ENCODE measurements around the gene MYNN.

DNA sequence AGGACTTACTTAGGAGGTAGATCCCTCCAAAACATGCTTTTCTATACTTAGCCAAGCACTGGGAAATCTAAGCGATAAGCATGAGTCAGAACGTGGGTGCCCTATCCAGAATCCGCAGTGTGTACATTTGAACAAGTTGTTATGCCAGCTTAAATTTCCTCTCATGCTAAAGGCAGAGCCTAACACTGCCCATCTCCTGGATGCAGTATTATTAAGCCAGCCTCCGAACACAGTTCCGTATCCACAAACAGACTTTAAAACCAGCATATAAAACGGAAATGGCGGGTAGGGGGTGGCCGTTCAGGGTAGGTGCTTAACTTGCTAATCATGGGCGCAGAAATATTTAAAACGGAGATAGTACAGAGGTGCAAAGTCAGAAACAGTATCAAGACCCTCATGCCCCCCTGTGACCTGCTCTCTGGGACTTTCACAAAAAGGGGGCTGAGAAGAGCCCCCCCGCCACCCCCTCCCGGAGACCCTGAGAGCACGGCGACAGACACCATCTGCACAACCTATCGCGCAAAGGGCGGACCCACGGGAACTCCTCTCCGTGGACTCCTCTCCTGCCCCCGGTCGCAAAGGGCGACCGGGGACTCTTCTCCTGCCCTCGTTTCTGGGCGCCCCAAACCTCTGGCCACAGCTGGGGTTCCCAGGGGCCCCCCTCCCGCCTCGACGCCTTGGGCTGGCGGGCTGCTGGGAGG lies 38.6 kb downstream of the MYNN start:
- TF ChIP-seq, protein P1, sequence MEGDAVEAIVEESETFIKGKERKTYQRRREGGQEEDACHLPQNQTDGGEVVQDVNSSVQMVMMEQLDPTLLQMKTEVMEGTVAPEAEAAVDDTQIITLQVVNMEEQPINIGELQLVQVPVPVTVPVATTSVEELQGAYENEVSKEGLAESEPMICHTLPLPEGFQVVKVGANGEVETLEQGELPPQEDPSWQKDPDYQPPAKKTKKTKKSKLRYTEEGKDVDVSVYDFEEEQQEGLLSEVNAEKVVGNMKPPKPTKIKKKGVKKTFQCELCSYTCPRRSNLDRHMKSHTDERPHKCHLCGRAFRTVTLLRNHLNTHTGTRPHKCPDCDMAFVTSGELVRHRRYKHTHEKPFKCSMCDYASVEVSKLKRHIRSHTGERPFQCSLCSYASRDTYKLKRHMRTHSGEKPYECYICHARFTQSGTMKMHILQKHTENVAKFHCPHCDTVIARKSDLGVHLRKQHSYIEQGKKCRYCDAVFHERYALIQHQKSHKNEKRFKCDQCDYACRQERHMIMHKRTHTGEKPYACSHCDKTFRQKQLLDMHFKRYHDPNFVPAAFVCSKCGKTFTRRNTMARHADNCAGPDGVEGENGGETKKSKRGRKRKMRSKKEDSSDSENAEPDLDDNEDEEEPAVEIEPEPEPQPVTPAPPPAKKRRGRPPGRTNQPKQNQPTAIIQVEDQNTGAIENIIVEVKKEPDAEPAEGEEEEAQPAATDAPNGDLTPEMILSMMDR (IDR thresholded peaks at IDR 0.05; ENCODE audit: low read length): no peak
- no peak for TF ChIP-seq EZH2 (optimal IDR thresholded peaks at IDR 0.05; ENCODE audit: low read depth, low read length)
- TF ChIP-seq EZH2phosphoT487 (IDR thresholded peaks at IDR 0.05; ENCODE audit: low read length): no peak

All from MM.1S (cell line).